GM21360 (cell line): ENCODE results near the gene MRC1.

Source experiments
- ATAC-seq: cut with Tn5 transposase; IDR thresholded peaks from one replicate; pipeline ENCODE4 v1.9.1; 2021; ENCODE audit warnings: mild to moderate bottlenecking, moderate library complexity; ENCODE audit not compliant: unreplicated experiment

The MRC1 gene

GRCh38 chr10:17795083-17795482, 14.1 kb upstream of the MRC1 start:
- ATAC-seq = no peak

GRCh38 chr10:17795813-17796594, 13.1 kb upstream of the MRC1 start:
- no peak for ATAC-seq

- ATAC-seq = no peak
These were observed 7.6 kb upstream of the MRC1 start for GRCh38 chr10:17801507-17801906.

GRCh38 chr10:17802350-17802749, 6.8 kb upstream of the MRC1 start:
- no peak for ATAC-seq

- ATAC-seq = no peak
These were observed 6.2 kb upstream of the MRC1 start for GRCh38 chr10:17802976-17803375.

- no peak for ATAC-seq
These were observed 3.8 kb upstream of the MRC1 start for GRCh38 chr10:17805330-17805729.

GRCh38 chr10:17805921-17806577, 3.1 kb upstream of the MRC1 start:
- ATAC-seq = no peak

GRCh38 chr10:17811146-17811865, 2.2 kb downstream of the MRC1 start:
- no peak for ATAC-seq

GRCh38 chr10:17814973-17815372, 5.8 kb downstream of the MRC1 start:
- ATAC-seq = no peak

GRCh38 chr10:17816199-17816598, 7.1 kb downstream of the MRC1 start:
- ATAC-seq = no peak

GRCh38 chr10:17817316-17817715, 8.2 kb downstream of the MRC1 start:
- no peak for ATAC-seq

- no peak for ATAC-seq
These were observed 8.6 kb downstream of the MRC1 start for GRCh38 chr10:17817790-17818189.

- no peak for ATAC-seq
These were observed 10.7 kb downstream of the MRC1 start for GRCh38 chr10:17819836-17820235.

GRCh38 chr10:17820943-17821342, 11.8 kb downstream of the MRC1 start:
- no peak for ATAC-seq

GRCh38 chr10:17821893-17822292, 12.7 kb downstream of the MRC1 start:
- ATAC-seq = no peak

- no peak for ATAC-seq
These were observed 22.2 kb downstream of the MRC1 start for GRCh38 chr10:17831341-17831740.

- no peak for ATAC-seq
These were observed 22.7 kb downstream of the MRC1 start for GRCh38 chr10:17831896-17832295.

- ATAC-seq = no peak
These were observed 24.5 kb downstream of the MRC1 start for GRCh38 chr10:17833656-17834055.

GRCh38 chr10:17835688-17836087, 26.5 kb downstream of the MRC1 start:
- no peak for ATAC-seq

- no peak for ATAC-seq
These were observed 27.8 kb downstream of the MRC1 start for GRCh38 chr10:17836942-17837341.

GRCh38 chr10:17838080-17838648, 29.0 kb downstream of the MRC1 start:
- ATAC-seq = no peak

GRCh38 chr10:17841050-17841449, 31.9 kb downstream of the MRC1 start:
- no peak for ATAC-seq
